Measurements from ENCODE around the gene ERC2. TPM values are rescaled to one million over a fixed set of nuclear protein-coding genes. Genes with fewer than 3 reads are reported as not detected.

The ERC2 gene
- total RNA-seq, 1 donor from 2014 or later = 0.99 TPM

DNA sequence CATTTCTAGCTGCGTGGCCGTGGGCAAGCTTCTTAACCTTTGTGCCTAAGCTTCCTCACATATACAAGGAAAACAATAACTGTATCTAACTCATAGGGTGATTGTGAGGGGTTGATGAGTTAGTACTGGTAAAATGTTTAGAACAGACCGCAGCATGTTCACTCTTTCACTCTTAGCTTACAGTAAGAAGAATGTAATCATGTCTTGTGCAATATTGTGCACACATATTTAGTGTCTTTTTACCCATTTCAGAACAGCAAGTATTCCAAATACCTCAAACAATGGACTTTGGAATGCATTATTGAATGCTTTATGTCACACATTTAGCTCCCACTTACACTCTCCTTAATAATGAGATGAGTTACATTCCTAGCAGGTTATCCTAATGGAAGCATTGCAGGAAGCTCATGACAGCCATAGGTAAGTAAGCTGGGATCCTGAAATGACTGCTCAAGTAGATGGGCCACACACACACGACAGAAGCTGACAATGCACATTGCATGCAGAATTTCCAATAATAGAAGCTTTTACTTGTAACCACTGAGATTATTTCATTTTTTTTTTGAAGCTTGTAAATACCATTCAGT, 512.3 kb downstream of the ERC2 start:
- Histone ChIP-seq H3K9me3 (replicated peaks) (no peaks in the 10 kb centered on the region), H3K4me3 (no peak overlapping the region), H3K27me3 (ENCODE audit: low read depth) (peaks cover 17% of the 10 kb centered on the region), H3K27ac (replicated peaks) (no peak overlapping the region), H3K4me1 (no peaks in the 10 kb centered on the region), H3K36me3 (no peaks in the 10 kb centered on the region)
- DNase-seq = no peak
- intact Hi-C loops (cut with micrococcal nuclease) = no loop called here
- TF ChIP-seq, protein P1, sequence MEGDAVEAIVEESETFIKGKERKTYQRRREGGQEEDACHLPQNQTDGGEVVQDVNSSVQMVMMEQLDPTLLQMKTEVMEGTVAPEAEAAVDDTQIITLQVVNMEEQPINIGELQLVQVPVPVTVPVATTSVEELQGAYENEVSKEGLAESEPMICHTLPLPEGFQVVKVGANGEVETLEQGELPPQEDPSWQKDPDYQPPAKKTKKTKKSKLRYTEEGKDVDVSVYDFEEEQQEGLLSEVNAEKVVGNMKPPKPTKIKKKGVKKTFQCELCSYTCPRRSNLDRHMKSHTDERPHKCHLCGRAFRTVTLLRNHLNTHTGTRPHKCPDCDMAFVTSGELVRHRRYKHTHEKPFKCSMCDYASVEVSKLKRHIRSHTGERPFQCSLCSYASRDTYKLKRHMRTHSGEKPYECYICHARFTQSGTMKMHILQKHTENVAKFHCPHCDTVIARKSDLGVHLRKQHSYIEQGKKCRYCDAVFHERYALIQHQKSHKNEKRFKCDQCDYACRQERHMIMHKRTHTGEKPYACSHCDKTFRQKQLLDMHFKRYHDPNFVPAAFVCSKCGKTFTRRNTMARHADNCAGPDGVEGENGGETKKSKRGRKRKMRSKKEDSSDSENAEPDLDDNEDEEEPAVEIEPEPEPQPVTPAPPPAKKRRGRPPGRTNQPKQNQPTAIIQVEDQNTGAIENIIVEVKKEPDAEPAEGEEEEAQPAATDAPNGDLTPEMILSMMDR (IDR thresholded peaks at IDR 0.05; ENCODE audit: borderline replicate concordance) = no peak

DNA sequence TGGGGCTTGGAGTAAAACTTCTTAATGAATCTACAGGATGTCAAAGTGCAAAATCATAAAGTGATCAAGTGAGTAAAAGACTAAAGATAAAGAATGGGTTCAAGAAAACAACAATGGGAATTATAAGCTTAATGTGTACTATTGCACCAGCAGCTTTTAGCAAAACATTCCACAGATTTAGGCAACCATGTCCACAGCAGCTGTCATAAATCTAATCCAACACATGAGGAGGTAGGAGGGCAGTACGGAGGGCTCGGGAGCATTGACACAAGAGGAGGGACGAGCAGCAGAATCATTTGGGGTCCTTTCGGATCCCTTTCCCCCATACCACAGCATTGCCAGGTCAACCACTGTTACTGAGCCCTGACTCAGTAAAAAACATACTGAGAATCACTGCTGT, 516.9 kb downstream of the ERC2 start:
- H3K27me3 ChIP-seq (ENCODE audit: low read depth) = no peaks in the 10 kb centered on the region
- intact Hi-C loops (cut with micrococcal nuclease) = no loop called here
- H3K27ac ChIP-seq (replicated peaks) = no peak overlapping the region
- H3K4me3 ChIP-seq = no peak overlapping the region
- no peaks in the 10 kb centered on the region for H3K9me3 ChIP-seq (replicated peaks)
- TF ChIP-seq, protein P1 (IDR thresholded peaks at IDR 0.05; ENCODE audit: borderline replicate concordance) = no peak
- DNase-seq = no peak
- H3K36me3 ChIP-seq = no peaks in the 10 kb centered on the region
- H3K4me1 ChIP-seq = no peaks in the 10 kb centered on the region

GRCh38 chr3:55947406-55947805, 520.9 kb downstream of the ERC2 start:
- no peak for DNase-seq
- Histone ChIP-seq H3K4me1 (no peaks in the 10 kb centered on the region), H3K9me3 (replicated peaks) (no peaks in the 10 kb centered on the region), H3K36me3 (no peaks in the 10 kb centered on the region), H3K4me3 (no peak overlapping the region), H3K27me3 (ENCODE audit: low read depth) (peaks cover 6% of the 10 kb centered on the region), H3K27ac (replicated peaks) (no peak overlapping the region)
- intact Hi-C loops (cut with micrococcal nuclease) = no loop called here
- TF ChIP-seq, protein P1 (IDR thresholded peaks at IDR 0.05; ENCODE audit: borderline replicate concordance) = no peak

DNA sequence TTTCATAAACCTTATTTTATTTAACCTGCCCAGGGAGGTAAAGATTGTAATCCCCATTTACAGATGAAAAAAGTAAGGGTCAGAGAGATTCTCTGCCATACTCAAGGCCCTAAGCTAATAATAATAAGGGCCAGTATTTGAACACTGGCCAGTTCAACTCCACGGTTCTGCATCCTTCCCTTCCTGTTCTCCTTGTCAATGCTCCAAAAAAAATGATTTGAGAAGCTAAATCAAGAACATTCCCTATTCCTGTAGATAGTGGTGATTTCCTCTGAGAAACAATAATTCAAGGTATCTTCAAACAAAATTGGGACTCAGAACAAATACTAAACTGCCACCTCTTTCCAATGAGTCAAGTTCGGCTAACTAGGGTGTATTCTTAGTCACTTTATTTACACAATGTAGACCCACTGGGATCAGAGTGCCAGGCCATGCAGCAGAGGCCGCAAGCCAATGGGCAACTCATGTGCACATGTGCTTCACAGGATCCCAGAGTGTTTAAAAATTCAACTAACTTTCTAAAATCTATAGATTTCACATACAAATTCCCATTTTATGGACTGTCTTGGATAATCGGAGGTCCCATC, 521.6 kb downstream of the ERC2 start:
- Histone ChIP-seq H3K27ac (replicated peaks) (no peak overlapping the region), H3K9me3 (replicated peaks) (no peaks in the 10 kb centered on the region), H3K4me3 (no peak overlapping the region), H3K4me1 (no peaks in the 10 kb centered on the region), H3K27me3 (ENCODE audit: low read depth) (peaks cover 6% of the 10 kb centered on the region), H3K36me3 (no peaks in the 10 kb centered on the region)
- TF ChIP-seq, protein P1 (IDR thresholded peaks at IDR 0.05; ENCODE audit: borderline replicate concordance) = no peak
- intact Hi-C loops (cut with micrococcal nuclease) = no loop called here
- no peak for DNase-seq

GRCh38 chr3:55942868-55943267, 525.4 kb downstream of the ERC2 start:
- intact Hi-C loops (cut with micrococcal nuclease) = no loop called here
- no peak for DNase-seq
- no peaks in the 10 kb centered on the region for H3K9me3 ChIP-seq (replicated peaks)
- H3K27me3 ChIP-seq (ENCODE audit: low read depth) = peaks cover 14% of the 10 kb centered on the region
- TF ChIP-seq, protein P1 (IDR thresholded peaks at IDR 0.05; ENCODE audit: borderline replicate concordance) = no peak
- H3K27ac ChIP-seq (replicated peaks) = no peak overlapping the region
- no peak overlapping the region for H3K4me3 ChIP-seq
- H3K4me1 ChIP-seq = no peaks in the 10 kb centered on the region
- no peaks in the 10 kb centered on the region for H3K36me3 ChIP-seq
